CD4-positive, alpha-beta memory T cell (primary cell): ENCODE measurements around the gene TNC. TPM values are rescaled to one million over a fixed set of nuclear protein-coding genes. Genes with fewer than 3 reads are reported as not detected.

Source experiments
- CTCF ChIA-PET: fragments of 350-600 bp; sonication (Branson Sonifier 250); formaldehyde crosslinking; loops from one replicate; lab custom pipeline; 2021; ENCODE audit warnings: inconsistent platforms; ENCODE audit not compliant: partially characterized antibody; lab: Charles Lee
- POLR2A ChIA-PET: fragments of 350-600 bp; sonication (Branson Sonifier 250); formaldehyde crosslinking; loops from one replicate; lab custom pipeline; 2021; ENCODE audit not compliant: partially characterized antibody; lab: Charles Lee
- DNase-seq, 5 donors: peaks; one replicate each; pipeline versions ENCODE4 v3.0.0 to v3.0.0-alpha.2; 2020 to 2022; ENCODE audit warnings: mixed read lengths in 1 of 5
- H3K27ac ChIP-seq: one replicate; pipeline ENCODE4 v1.7.0; 2013; ENCODE audit warnings: low read depth, low read length
- H3K27me3 ChIP-seq: 2 replicates; pipeline ENCODE4 v1.7.0; 2013; ENCODE audit warnings: mild to moderate bottlenecking, low read length, moderate library complexity; ENCODE audit not compliant: insufficient read depth
- H3K36me3 ChIP-seq: 2 replicates; pipeline ENCODE4 v1.7.0; 2013; ENCODE audit warnings: mild to moderate bottlenecking, low read length, moderate library complexity; ENCODE audit not compliant: insufficient read depth
- H3K4me1 ChIP-seq: 2 replicates; pipeline ENCODE4 v1.7.0; 2013; ENCODE audit warnings: mild to moderate bottlenecking, low read length, moderate library complexity; ENCODE audit not compliant: insufficient read depth
- H3K4me3 ChIP-seq, 2 donors: one replicate each; pipeline ENCODE4 v1.7.0; 2013; ENCODE audit warnings: low read length in 2 of 2, mild to moderate bottlenecking in 1 of 2
- H3K9me3 ChIP-seq, 2 donors: one replicate each; pipeline ENCODE4 v1.7.0; 2013; ENCODE audit warnings: low read length in 2 of 2, control low read depth in 1 of 2; ENCODE audit not compliant: control insufficient read depth in 1 of 2
- H3K27ac Mint-ChIP-seq, 7 donors: one replicate each; pipeline ENCODE4 v1.8.0; 2020 to 2021; ENCODE audit warnings: mixed read lengths in 7 of 7, mild to moderate bottlenecking in 6 of 7, inconsistent platforms in 3 of 7, moderate library complexity in 3 of 7
- H3K27me3 Mint-ChIP-seq, 2 donors: one replicate each; pipeline ENCODE4 v1.8.0; 2020 to 2021; ENCODE audit warnings: mixed read lengths in 2 of 2
- H3K36me3 Mint-ChIP-seq, 2 donors: one replicate each; pipeline ENCODE4 v1.8.0; 2020 to 2021; ENCODE audit warnings: mixed read lengths in 2 of 2, inconsistent platforms in 1 of 2, mild to moderate bottlenecking in 1 of 2
- H3K4me1 Mint-ChIP-seq, 4 donors: one replicate each; pipeline ENCODE4 v1.8.0; 2020 to 2021; ENCODE audit warnings: mixed read lengths in 4 of 4, mild to moderate bottlenecking in 1 of 4
- H3K4me3 Mint-ChIP-seq, 8 donors: one replicate each; pipeline ENCODE4 v1.8.0; 2020 to 2021; ENCODE audit warnings: mixed read lengths in 8 of 8, mild to moderate bottlenecking in 7 of 8, moderate library complexity in 6 of 8, inconsistent platforms in 3 of 8
- H3K9me3 Mint-ChIP-seq, 8 donors: one replicate each; pipeline ENCODE4 v1.8.0; 2020 to 2021; ENCODE audit warnings: mixed read lengths in 8 of 8, mild to moderate bottlenecking in 5 of 8, inconsistent platforms in 3 of 8, moderate library complexity in 1 of 8
- intact Hi-C: fragments of 100-400 bp; cut with micrococcal nuclease; formaldehyde crosslinking; loops from one replicate; pipeline ENCODE4 v1.15.1; 2023
- polyA plus RNA-seq, 2 donors: library from polyadenylated mRNA; unstranded; fragments of 300-500 nt; fragmentation: Illumina TruSeq; gene quantifications; one replicate each; pipeline ENCODE4 v1.2.3, GENCODE V29; 2021
- total RNA-seq, 2 experiments: library from RNA; stranded (reverse); gene quantifications; one replicate each; pipeline ENCODE4 v1.2.3, GENCODE V29; 2021

TNC gene
- total and polyA plus RNA-seq, 4 experiments from 2014 or later = not detected

- Histone ChIP-seq H3K36me3 (no peaks in the 10 kb centered on the region), H3K27me3 (no peaks in the 10 kb centered on the region), H3K4me3 (no peak overlapping the region), H3K9me3 (no peaks in the 10 kb centered on the region), H3K4me1 (peaks cover 9% of the 10 kb centered on the region), H3K27ac (no peak overlapping the region)
- peaks cover 10 to 17% (median 12%) of the 10 kb centered on the region in 4 donors for H3K4me1 Mint-ChIP-seq
- H3K9me3 Mint-ChIP-seq = no peaks in the 10 kb centered on the region
- intact Hi-C loops = no loop called here
- no peak for DNase-seq
- POLR2A ChIA-PET = no interaction called here
- H3K36me3 Mint-ChIP-seq = no peaks in the 10 kb centered on the region
- H3K27me3 Mint-ChIP-seq = peaks cover 0 to 1% of the 10 kb centered on the region in 2 donors
- CTCF ChIA-PET = no interaction called here
- H3K27ac Mint-ChIP-seq = peak overlapping the region in 1 of 7 donors; percentile 33
- peak overlapping the region in 4 of 8 donors; percentile 0 to 45 (median 9) for H3K4me3 Mint-ChIP-seq
Measured at GRCh38 chr9:115036691-115037090, 81.3 kb downstream of the TNC start.

GRCh38 chr9:115035841-115036612 is 81.9 kb downstream of the TNC start:
- no peaks in the 10 kb centered on the region for H3K27me3 ChIP-seq
- Mint-ChIP-seq H3K4me3 (peak overlapping the region in 7 of 8 donors; percentile 0 to 56 (median 45)), H3K4me1 (peaks cover 10 to 17% (median 12%) of the 10 kb centered on the region in 4 donors), H3K27ac (peak overlapping the region in 4 of 7 donors; percentile 33 to 79 (median 56)), H3K9me3 (no peaks in the 10 kb centered on the region), H3K36me3 (no peaks in the 10 kb centered on the region), H3K27me3 (peaks cover 0 to 1% of the 10 kb centered on the region in 2 donors)
- peaks cover 9% of the 10 kb centered on the region for H3K4me1 ChIP-seq
- DNase-seq = no peak
- no peaks in the 10 kb centered on the region for H3K36me3 ChIP-seq
- no peak overlapping the region for H3K27ac ChIP-seq
- ChIA-PET POLR2A (no interaction called here), CTCF (no interaction called here)
- H3K9me3 ChIP-seq = no peaks in the 10 kb centered on the region
- no peak overlapping the region for H3K4me3 ChIP-seq
- intact Hi-C loops = no loop called here

- H3K27ac Mint-ChIP-seq = no peak overlapping the region
- intact Hi-C loops = no loop called here
- no peaks in the 10 kb centered on the region for H3K9me3 Mint-ChIP-seq
- Histone ChIP-seq H3K27ac (no peak overlapping the region), H3K9me3 (no peaks in the 10 kb centered on the region), H3K36me3 (no peaks in the 10 kb centered on the region), H3K27me3 (no peaks in the 10 kb centered on the region), H3K4me3 (no peak overlapping the region), H3K4me1 (peaks cover 9% of the 10 kb centered on the region)
- DNase-seq = no peak
- peaks cover 10 to 17% (median 12%) of the 10 kb centered on the region in 4 donors for H3K4me1 Mint-ChIP-seq
- H3K36me3 Mint-ChIP-seq = no peaks in the 10 kb centered on the region
- peaks cover 0 to 3% of the 10 kb centered on the region in 2 donors for H3K27me3 Mint-ChIP-seq
- ChIA-PET POLR2A (no interaction called here), CTCF (interaction anchor here (0.9 kb wide), 1 partner anchor 352 kb away, joined by 3 read pairs; no protein-coding TSS in a partner anchor)
- H3K4me3 Mint-ChIP-seq = no peak overlapping the region
Measured at GRCh38 chr9:115034801-115035200, 83.2 kb downstream of the TNC start.

GRCh38 chr9:115033800-115034199 is 84.2 kb downstream of the TNC start:
- H3K4me3 ChIP-seq = no peak overlapping the region
- H3K27me3 Mint-ChIP-seq = peaks cover 0 to 3% of the 10 kb centered on the region in 2 donors
- H3K36me3 Mint-ChIP-seq = no peaks in the 10 kb centered on the region
- DNase-seq = no peak
- POLR2A ChIA-PET = no interaction called here
- peaks cover 10 to 17% (median 13%) of the 10 kb centered on the region in 4 donors for H3K4me1 Mint-ChIP-seq
- intact Hi-C loops = no loop called here
- H3K4me1 ChIP-seq = peaks cover 9% of the 10 kb centered on the region
- H3K9me3 ChIP-seq = no peaks in the 10 kb centered on the region
- H3K27ac ChIP-seq = no peak overlapping the region
- H3K9me3 Mint-ChIP-seq = no peaks in the 10 kb centered on the region
- H3K4me3 Mint-ChIP-seq = no peak overlapping the region
- CTCF ChIA-PET = no interaction called here
- H3K27me3 ChIP-seq = no peaks in the 10 kb centered on the region
- H3K27ac Mint-ChIP-seq = peak overlapping the region in 1 of 7 donors; percentile 69
- no peaks in the 10 kb centered on the region for H3K36me3 ChIP-seq

- intact Hi-C loops = no loop called here
- CTCF ChIA-PET = interaction anchor here (1.4 kb wide), 1 partner anchor 16 kb away, joined by 3 read pairs; no protein-coding TSS in a partner anchor
- DNase-seq = no peak
- Histone ChIP-seq H3K27ac (no peak overlapping the region), H3K4me3 (no peak overlapping the region), H3K4me1 (peaks cover 9% of the 10 kb centered on the region), H3K9me3 (no peaks in the 10 kb centered on the region), H3K27me3 (no peaks in the 10 kb centered on the region), H3K36me3 (no peaks in the 10 kb centered on the region)
- H3K4me3 Mint-ChIP-seq = no peak overlapping the region
- no peak overlapping the region for H3K27ac Mint-ChIP-seq
- no peaks in the 10 kb centered on the region for H3K9me3 Mint-ChIP-seq
- peaks cover 0 to 3% of the 10 kb centered on the region in 2 donors for H3K27me3 Mint-ChIP-seq
- H3K4me1 Mint-ChIP-seq = peaks cover 10 to 17% (median 13%) of the 10 kb centered on the region in 4 donors
- no peaks in the 10 kb centered on the region for H3K36me3 Mint-ChIP-seq
- POLR2A ChIA-PET = no interaction called here
Measured at GRCh38 chr9:115032296-115032695, 85.7 kb downstream of the TNC start.

- peaks cover 0 to 3% (median under 1%) of the 10 kb centered on the region in 4 donors for H3K4me1 Mint-ChIP-seq
- no peaks in the 10 kb centered on the region for H3K27me3 ChIP-seq
- no peaks in the 10 kb centered on the region for H3K4me1 ChIP-seq
- H3K27me3 Mint-ChIP-seq = peaks cover 0 to 3% of the 10 kb centered on the region in 2 donors
- DNase-seq = no peak
- no peaks in the 10 kb centered on the region for H3K9me3 Mint-ChIP-seq
- POLR2A ChIA-PET = no interaction called here
- no peaks in the 10 kb centered on the region for H3K36me3 Mint-ChIP-seq
- no peak overlapping the region for H3K27ac Mint-ChIP-seq
- H3K4me3 ChIP-seq = no peak overlapping the region
- H3K36me3 ChIP-seq = no peaks in the 10 kb centered on the region
- no peaks in the 10 kb centered on the region for H3K9me3 ChIP-seq
- intact Hi-C loops = no loop called here
- no peak overlapping the region for H3K4me3 Mint-ChIP-seq
- no peak overlapping the region for H3K27ac ChIP-seq
- CTCF ChIA-PET = no interaction called here
Measured at GRCh38 chr9:115030006-115030405, 88.0 kb downstream of the TNC start.

GRCh38 chr9:115025721-115026120 is 92.2 kb downstream of the TNC start:
- Histone ChIP-seq H3K9me3 (no peaks in the 10 kb centered on the region), H3K4me1 (no peaks in the 10 kb centered on the region), H3K27ac (no peak overlapping the region), H3K27me3 (no peaks in the 10 kb centered on the region), H3K4me3 (no peak overlapping the region), H3K36me3 (no peaks in the 10 kb centered on the region)
- H3K4me3 Mint-ChIP-seq = no peak overlapping the region
- CTCF ChIA-PET = no interaction called here
- no peaks in the 10 kb centered on the region for H3K9me3 Mint-ChIP-seq
- peaks cover 0 to 2% (median 0%) of the 10 kb centered on the region in 4 donors for H3K4me1 Mint-ChIP-seq
- H3K27ac Mint-ChIP-seq = no peak overlapping the region
- no peaks in the 10 kb centered on the region for H3K36me3 Mint-ChIP-seq
- intact Hi-C loops = no loop called here
- POLR2A ChIA-PET = no interaction called here
- DNase-seq = no peak
- peaks cover 0 to 4% of the 10 kb centered on the region in 2 donors for H3K27me3 Mint-ChIP-seq
